ENCODE data around the gene FBXO2.

DNA sequence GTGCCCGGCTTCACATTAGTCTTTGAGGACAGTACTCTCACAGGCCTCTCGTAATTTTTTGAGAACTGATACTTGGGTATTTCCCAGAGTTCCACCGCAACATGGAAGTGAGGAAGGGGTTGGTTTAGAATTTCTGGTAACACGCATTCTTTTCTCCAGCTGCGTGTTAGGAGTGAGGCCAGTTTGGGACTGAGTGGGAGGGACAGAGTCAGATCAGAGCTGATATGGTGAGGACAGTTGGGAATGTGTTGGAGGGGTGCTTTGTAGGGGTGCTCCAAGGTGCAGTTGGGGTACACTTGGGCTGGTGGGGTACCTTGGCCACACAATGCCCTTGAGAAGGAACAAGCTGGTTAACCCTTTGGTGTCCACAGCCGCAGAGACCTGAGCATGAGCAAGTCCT is 16.5 kb upstream of the FBXO2 start:
- TF ChIP-seq EZH2 (optimal IDR thresholded peaks at IDR 0.05; ENCODE audit: low read depth, low read length) = no peak
- TF ChIP-seq, protein P1, sequence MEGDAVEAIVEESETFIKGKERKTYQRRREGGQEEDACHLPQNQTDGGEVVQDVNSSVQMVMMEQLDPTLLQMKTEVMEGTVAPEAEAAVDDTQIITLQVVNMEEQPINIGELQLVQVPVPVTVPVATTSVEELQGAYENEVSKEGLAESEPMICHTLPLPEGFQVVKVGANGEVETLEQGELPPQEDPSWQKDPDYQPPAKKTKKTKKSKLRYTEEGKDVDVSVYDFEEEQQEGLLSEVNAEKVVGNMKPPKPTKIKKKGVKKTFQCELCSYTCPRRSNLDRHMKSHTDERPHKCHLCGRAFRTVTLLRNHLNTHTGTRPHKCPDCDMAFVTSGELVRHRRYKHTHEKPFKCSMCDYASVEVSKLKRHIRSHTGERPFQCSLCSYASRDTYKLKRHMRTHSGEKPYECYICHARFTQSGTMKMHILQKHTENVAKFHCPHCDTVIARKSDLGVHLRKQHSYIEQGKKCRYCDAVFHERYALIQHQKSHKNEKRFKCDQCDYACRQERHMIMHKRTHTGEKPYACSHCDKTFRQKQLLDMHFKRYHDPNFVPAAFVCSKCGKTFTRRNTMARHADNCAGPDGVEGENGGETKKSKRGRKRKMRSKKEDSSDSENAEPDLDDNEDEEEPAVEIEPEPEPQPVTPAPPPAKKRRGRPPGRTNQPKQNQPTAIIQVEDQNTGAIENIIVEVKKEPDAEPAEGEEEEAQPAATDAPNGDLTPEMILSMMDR (IDR thresholded peaks at IDR 0.05; ENCODE audit: low read length) = no peak
- TF ChIP-seq EZH2phosphoT487 (IDR thresholded peaks at IDR 0.05; ENCODE audit: low read length) = no peak

Measured in MM.1S (cell line).